GM23248 (cell line): Measurements from ENCODE around the gene TMC8.

ENCODE experiments used
- EZH2 ChIP-seq: fragments of 200-600 bp; sonication (generic); IDR thresholded peaks from 2 replicates; pipeline ENCODE4 v1.6.1; 2018; ENCODE audit warnings: antibody characterized with exemption, mild to moderate bottlenecking; ENCODE audit not compliant: insufficient read depth, poor library complexity, severe bottlenecking
- EZH2phosphoT487 ChIP-seq: fragments of 200-600 bp; sonication (generic); IDR thresholded peaks from 2 replicates; pipeline ENCODE4 v1.6.1; 2018; ENCODE audit warnings: antibody characterized with exemption, moderate library complexity, mild to moderate bottlenecking, low read depth; ENCODE audit not compliant: insufficient read depth

- no peak for TF ChIP-seq EZH2phosphoT487
- TF ChIP-seq EZH2: no peak
These were observed 45.0 kb downstream of the TMC8 start for GRCh38 chr17:78175643-78175981.
